ENCODE results near the gene PCGF2.

The PCGF2 gene

DNA sequence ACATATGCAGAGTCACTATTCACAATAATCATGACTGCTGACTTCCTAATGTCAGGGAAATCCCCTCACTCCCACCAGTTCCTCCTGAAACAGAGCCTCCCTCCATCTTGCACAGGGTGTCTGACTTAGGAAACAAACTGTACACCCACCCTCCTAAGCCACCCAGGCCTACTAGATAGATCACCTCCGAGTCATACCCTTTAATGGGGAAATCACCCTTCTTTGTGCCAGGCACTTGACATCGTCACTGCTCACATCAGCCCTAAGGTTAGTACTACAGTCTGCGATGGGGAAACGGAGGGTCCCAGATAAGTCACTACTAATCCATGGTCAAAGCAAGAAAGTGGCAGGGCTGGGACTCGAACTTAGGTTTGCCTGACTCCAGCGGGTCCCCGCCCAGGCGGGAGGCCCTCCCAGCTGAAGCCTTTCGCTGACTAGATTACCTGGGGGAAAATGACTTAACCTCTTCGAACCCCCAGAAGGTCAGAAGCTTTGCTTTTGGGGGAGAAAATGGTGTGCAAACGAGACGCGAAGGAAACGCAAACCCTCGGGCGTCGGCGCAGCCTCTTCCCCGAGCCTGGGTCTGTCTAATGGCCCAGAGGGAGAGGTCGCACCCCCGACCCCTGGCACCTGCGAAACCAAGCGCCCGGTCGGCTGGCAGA, 46.5 kb downstream of the PCGF2 start:
- DNase-seq = no peak

DNA sequence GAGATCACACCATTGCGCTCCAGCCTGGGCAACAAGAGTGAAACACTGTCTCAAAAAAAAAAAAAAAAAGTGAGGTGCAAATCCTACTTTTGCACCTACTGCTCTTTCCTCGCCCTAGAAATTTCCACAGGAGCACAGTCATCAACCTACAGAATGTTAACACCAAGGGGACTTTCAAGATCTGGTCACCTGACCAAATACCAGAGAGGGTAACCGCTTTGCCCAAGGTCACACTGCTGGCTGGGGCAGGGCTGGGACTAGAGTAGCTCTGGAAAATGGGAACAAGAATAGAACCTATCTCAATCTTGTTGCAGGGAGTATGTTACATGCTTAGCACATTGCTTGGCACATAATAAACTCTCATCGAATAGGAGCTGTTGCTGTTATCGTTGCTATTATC, 49.4 kb downstream of the PCGF2 start:
- DNase-seq = no peak

DNA sequence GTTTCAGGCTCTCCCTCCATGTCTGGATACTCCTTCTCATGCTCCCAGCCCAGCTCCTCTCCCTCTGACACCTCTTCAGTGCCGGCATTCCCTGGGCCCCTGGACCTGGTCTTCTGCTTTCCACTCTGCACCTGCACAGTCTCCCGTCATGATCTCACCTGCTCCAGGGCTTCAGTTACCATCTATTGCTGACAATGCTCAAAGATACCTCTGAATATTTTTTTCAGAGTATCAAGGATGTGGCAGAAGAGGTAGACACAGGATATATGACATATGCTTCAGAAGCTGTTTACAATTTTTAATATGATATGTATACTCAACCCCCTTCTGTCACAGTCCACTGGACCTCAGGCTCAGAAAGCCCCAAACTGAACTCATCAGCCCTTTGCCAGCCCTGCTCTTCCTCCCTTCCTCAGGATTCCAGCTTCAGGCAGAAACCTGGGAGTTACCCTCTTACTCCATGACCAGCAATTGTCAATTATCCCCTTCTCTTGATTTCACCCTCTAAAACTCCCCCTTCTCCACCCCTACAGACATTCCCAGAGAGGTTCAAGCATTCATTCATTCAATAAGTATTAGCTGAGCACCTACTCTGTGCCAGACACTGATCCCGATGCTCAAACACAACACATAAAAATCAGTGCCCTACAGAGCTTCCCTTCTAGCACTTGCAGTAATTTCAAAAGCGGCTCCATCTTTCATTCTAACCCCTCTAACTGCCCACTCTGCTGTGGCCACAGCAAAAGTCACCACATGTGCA, 50.9 kb downstream of the PCGF2 start:
- DNase-seq = no peak

DNA sequence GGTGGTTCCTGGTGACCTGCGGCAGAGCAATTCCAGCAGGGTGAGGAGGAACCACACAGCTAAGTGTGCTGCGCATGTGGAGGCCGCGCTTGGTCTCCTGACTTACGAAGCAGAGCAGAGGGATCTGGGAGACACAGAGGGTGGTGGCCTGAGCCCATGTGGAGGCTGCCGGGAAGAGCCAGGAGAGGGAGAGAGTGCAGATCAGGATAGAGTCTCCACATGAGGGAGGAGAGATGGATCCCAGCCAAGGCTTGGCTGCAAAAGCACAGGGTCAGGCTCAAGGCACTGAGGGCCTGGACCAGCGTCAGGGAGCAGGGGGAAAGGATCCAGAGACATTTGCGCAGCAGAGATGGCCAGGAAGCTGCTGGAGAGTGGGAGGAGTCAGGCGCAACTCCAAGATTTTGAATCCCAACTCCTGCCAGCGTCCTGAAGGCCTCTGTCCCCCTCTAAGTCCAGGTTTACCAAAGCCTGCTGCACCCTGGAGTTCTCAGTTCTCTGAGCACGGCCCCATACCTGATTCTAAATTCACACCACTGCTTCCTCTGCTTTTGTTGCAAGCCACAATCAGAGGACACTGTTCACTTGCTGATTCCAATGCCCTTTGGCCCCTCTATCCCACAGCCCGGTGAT, 54.3 kb downstream of the PCGF2 start:
- DNase-seq = no peak

DNA sequence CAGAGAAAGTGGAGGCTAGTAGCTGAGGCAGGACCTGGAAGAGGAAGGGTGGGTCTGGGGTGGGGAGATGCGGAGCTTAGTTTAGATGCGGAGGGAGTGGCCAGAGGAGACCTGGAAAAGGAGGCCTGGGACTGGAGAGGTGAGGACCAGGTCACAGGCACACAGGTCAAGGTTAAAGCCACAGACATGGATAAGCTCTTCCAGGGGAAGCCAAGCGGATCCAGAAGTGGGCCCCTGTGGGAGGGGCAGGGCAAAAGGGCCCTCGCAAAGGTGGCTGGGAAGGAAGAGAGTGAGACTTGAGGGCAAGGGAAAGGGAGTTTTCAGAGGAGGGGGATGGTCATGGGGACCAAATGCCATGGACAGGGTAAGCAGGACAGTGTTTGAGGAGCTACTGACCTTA, 57.0 kb downstream of the PCGF2 start:
- no peak for DNase-seq

DNA sequence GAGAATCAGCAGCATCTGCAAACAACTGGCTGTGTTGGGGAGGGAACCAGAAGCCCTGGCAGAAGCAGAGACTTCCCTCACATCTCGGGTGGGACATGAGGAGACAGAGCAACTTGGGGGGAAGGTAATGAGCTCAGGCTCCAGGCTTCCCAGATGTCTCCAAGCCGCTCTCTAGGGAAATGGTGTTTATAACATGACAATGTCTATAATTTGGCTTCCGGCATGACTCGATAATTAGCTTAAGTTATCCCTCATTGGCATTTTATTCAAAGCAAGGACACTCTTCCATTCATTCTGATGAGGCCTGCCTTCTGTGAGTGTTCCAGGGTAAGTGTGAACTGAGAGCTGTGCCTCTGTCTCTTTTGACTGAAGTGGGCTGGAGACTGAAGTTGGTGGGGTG, 57.8 kb downstream of the PCGF2 start:
- no peak for DNase-seq

DNA sequence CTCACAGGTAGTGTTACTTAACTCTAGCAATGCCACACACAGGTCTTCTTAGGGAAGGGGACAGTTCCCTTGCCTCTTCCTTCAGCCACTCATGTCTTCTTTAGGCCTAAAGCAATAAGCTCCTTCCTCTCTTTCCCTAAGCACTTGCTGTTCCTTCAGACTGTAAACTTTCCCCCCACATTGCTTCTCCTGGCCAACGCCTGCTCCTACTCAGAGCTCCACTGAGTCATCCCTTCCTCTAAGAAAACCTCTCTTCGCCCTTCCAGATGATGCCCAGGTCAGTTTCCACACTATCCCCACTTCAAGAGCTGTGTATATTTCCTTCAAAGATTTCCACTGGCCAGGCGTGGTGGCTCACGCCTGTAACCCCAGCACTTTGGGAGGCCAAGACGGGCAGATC, 60.9 kb downstream of the PCGF2 start:
- DNase-seq = no peak

DNA sequence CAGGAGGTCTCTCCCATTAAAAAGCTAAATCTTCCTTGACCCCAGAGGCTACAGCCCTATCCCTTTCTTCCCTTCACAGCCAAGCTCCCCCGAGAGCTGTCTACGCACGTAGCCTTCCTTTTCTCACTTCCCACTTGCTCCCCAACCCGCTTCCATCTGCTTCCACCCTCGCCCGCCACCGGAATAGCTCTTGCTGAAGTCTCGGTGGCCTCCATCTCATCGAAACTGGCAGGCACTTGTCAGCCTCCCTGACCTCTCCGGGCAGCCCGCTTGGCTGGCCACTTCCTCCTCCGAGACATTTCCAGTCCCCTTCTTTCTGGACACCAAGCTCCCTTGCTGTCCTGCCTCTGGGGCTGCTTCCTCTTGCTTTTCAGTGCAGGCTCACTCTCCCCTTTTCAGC, 62.6 kb downstream of the PCGF2 start:
- no peak for DNase-seq

Measured in 8988T (cell line).